ENCODE data around the gene ELFN2.

DNA sequence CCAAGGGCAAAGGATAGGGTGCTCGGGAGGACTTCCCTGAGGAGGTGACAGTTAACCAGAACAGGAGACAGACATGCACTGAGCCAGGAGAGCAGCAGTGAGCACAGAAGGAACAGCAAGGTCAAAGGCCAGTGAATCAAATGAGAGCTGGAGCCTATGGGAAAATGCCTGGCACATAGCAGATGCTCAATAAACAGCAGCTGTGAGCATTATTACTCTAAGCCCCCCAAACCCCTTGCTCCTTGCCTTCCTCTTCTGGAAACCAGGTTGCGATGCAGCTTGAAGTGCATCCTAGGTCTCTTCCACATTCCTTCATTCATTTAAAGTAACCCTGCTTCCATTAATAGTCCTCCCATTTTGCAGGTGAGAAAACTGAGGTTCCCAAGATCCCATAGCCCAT is 13.0 kb downstream of the ELFN2 start:
- TF ChIP-seq, protein P1, sequence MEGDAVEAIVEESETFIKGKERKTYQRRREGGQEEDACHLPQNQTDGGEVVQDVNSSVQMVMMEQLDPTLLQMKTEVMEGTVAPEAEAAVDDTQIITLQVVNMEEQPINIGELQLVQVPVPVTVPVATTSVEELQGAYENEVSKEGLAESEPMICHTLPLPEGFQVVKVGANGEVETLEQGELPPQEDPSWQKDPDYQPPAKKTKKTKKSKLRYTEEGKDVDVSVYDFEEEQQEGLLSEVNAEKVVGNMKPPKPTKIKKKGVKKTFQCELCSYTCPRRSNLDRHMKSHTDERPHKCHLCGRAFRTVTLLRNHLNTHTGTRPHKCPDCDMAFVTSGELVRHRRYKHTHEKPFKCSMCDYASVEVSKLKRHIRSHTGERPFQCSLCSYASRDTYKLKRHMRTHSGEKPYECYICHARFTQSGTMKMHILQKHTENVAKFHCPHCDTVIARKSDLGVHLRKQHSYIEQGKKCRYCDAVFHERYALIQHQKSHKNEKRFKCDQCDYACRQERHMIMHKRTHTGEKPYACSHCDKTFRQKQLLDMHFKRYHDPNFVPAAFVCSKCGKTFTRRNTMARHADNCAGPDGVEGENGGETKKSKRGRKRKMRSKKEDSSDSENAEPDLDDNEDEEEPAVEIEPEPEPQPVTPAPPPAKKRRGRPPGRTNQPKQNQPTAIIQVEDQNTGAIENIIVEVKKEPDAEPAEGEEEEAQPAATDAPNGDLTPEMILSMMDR (conservative IDR thresholded peaks at IDR 0.05; ENCODE audit: low read length) = no peak
- no peak for TF ChIP-seq EZH2phosphoT487 (IDR thresholded peaks at IDR 0.05; ENCODE audit: borderline replicate concordance, low read depth, low read length)

All from OCI-LY7 (cell line).